ENCODE results near the gene ENO2.

- no peak for TF ChIP-seq CTCF (conservative IDR thresholded peaks at IDR 0.05; ENCODE audit: low read depth, low read length)
- no peak for TF ChIP-seq EZH2 (IDR thresholded peaks at IDR 0.05; ENCODE audit: borderline replicate concordance, low read depth, low read length, poor library complexity, severe bottlenecking)
Observed at GRCh38 chr12:6947615-6948014, 33.2 kb downstream of the ENO2 start.

All from A673 (cell line).